Prostate gland (tissue), 2 donors: ENCODE measurements around the gene TSGA10.

ENCODE experiments used
- POLR2A ChIP-seq: fragments of 450-650 bp; IDR thresholded peaks from one replicate; pipeline ENCODE4 v1.6.1; 2016; ENCODE audit warnings: antibody characterized with exemption, mild to moderate bottlenecking
- TF ChIP-seq, protein P1 (sequence below), 4 experiments: fragments of 200-600 bp in 2 of 4; fragments of 450-650 bp in 2 of 4; sonication (generic) in 2 of 4; IDR thresholded peaks; 1 replicate in 3 of 4; 2 replicates in 1 of 4; pipeline ENCODE4 v1.5.1; 2016 to 2019; ENCODE audit warnings: antibody characterized with exemption in 4 of 4, mild to moderate bottlenecking in 2 of 4, moderate library complexity in 2 of 4

DNA sequence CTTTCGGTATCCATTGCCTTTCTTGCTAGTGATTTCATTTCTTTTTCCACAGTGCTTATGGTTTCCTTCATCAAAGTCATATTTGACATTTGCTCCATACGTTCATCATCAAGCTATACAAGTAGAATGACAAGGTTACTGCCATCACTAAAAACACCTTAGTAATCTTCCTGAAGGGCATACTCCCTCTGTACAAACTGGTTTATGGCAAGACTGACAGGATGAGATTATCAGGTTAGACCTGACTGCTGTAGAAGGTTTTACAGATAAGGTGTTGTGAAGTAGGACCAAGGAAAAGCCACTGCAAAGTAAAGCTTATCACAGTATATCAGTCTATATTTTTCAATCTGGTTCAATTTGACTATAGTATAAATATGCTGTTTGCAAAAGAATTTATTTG lies 50.7 kb downstream of the TSGA10 start:
- TF ChIP-seq, protein P1, sequence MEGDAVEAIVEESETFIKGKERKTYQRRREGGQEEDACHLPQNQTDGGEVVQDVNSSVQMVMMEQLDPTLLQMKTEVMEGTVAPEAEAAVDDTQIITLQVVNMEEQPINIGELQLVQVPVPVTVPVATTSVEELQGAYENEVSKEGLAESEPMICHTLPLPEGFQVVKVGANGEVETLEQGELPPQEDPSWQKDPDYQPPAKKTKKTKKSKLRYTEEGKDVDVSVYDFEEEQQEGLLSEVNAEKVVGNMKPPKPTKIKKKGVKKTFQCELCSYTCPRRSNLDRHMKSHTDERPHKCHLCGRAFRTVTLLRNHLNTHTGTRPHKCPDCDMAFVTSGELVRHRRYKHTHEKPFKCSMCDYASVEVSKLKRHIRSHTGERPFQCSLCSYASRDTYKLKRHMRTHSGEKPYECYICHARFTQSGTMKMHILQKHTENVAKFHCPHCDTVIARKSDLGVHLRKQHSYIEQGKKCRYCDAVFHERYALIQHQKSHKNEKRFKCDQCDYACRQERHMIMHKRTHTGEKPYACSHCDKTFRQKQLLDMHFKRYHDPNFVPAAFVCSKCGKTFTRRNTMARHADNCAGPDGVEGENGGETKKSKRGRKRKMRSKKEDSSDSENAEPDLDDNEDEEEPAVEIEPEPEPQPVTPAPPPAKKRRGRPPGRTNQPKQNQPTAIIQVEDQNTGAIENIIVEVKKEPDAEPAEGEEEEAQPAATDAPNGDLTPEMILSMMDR (IDR thresholded peaks at IDR 0.05), result no peak
- no peak for TF ChIP-seq POLR2A
